Measurements from ENCODE around the gene UBAC2. TPM values are rescaled to one million over a fixed set of nuclear protein-coding genes. Genes with fewer than 3 reads are reported as not detected.

UBAC2 gene
- total RNA-seq, 2 experiments from 2014 or later, result 52.8 to 60.8 TPM

DNA sequence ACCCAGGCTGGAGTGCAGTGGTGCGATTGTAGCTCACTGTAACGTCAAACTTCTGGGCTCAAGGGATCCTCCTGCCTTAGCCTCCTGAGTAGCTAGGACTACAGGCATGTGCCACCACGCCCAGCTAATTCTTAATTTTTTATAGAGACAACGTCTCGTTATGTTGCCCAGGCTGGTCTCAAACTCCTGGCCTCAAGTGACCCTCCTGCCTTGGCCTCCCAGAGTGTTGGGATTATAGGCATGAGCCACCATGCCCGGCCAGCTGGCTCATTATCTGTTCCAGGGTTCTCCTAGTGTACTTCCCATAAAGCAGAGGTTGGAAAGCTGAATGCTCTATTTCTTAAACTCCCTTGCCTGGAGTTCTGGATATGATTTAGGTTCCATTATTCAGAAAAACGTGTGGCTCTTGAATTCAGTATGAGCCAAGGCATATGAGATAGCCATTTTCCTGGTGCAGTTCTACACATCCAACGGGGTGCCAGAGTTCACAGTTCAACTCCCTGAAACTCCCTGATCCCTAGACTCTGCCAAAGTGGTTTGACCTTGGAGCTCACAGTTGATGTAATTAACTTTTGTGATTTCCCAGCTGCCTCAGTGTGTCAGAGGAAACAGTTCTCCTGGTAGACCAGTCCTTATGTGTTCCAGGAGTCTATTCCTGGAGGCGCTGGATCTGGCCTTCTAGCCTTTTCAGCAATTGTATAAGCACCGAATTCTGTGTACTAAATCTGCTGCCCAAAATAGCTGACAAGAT lies 85.0 kb downstream of the UBAC2 start:
- no peak overlapping the region for H3K27ac Mint-ChIP-seq

DNA sequence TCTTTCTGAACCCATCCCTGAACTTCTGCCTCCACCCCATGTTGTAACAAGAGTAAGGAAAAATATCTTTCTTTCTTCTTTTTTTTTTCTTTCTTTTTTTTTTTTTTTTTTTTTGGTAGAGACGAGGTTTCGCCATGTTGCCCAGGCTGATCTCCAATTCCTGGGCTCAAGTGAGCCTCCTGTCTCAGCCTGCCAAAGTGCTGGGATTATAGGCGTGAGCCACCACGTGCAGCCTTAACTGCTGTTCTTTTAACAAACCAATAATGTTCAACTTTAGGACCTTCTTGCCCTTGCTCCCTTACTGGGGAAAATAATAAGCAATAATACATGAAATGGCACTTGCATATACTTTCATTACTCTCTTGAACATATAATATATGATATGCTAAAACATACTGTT lies 86.9 kb downstream of the UBAC2 start:
- H3K4me1 Mint-ChIP-seq, result peaks cover 76% of the 10 kb centered on the region
- peak overlapping the region; percentile 80 for H3K27ac Mint-ChIP-seq
- DNase-seq, result no peak
- H3K9me3 Mint-ChIP-seq (ENCODE audit: low read depth), result no peaks in the 10 kb centered on the region
- H3K4me3 Mint-ChIP-seq, result no peak overlapping the region
- H3K36me3 Mint-ChIP-seq, result peaks cover 31% of the 10 kb centered on the region
- CTCF ChIA-PET, result interaction anchor here (0.8 to 2.0 kb wide), 6 partner anchors 9 to 150 kb away, joined by 3 to 8 read pairs (median 4); no protein-coding TSS in a partner anchor
- H3K27me3 Mint-ChIP-seq, result no peaks in the 10 kb centered on the region
- ATAC-seq, result no peak

More for the DNA sequence above, 85.0 kb downstream of the UBAC2 start:
- Mint-ChIP-seq H3K27me3 (no peaks in the 10 kb centered on the region), H3K4me1 (peaks cover 84% of the 10 kb centered on the region), H3K9me3 (ENCODE audit: low read depth) (no peaks in the 10 kb centered on the region), H3K4me3 (no peak overlapping the region), H3K36me3 (peaks cover 29% of the 10 kb centered on the region)
- ATAC-seq (no peak), DNase-seq (no peak)
- CTCF ChIA-PET, result interaction anchor here (0.8 to 2.5 kb wide), 10 partner anchors 10 to 150 kb away, joined by 3 to 8 read pairs (median 4); partner anchors contain the start of gene GPR183

DNA sequence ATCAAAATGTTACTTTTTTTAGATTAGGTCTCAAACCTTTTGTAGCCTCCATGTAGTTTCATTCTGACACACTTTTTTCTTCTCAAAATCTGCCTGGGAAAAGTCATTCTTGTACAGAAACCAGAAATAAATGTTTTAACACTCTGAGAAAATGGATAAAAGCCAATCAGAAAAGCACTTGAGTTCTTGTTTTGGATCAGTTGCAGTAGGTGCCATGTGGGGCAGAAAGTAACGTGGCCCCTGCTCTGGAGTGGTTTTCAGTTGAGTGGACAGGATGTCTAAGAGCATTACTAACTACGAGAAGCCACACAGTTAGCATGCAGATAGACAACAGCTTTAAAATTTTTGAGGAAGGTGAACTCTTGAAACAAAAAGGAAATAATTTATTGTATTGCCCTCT lies 87.4 kb downstream of the UBAC2 start:
- Mint-ChIP-seq H3K4me3 (peak overlapping the region; percentile 38), H3K27ac (peak overlapping the region; percentile 80), H3K4me1 (peaks cover 73% of the 10 kb centered on the region), H3K27me3 (no peaks in the 10 kb centered on the region), H3K9me3 (ENCODE audit: low read depth) (no peaks in the 10 kb centered on the region), H3K36me3 (peaks cover 33% of the 10 kb centered on the region)
- DNase-seq (peak; percentile 83), ATAC-seq (peak; percentile 73)
- CTCF ChIA-PET, result interaction anchor here (0.9 to 2.0 kb wide), 8 partner anchors 9 to 149 kb away, joined by 3 to 8 read pairs (median 4); partner anchors contain the start of gene GPR183

- no peak overlapping the region for H3K4me3 Mint-ChIP-seq
- DNase-seq (no peak), ATAC-seq (no peak)
- H3K9me3 Mint-ChIP-seq (ENCODE audit: low read depth), result no peaks in the 10 kb centered on the region
- CTCF ChIA-PET, result interaction anchor here (1.1 to 2.0 kb wide), 5 partner anchors 10 to 145 kb away, joined by 3 to 8 read pairs (median 4); partner anchors contain the start of gene GPR183
- peak overlapping the region; percentile 80 for H3K27ac Mint-ChIP-seq
- H3K27me3 Mint-ChIP-seq, result no peaks in the 10 kb centered on the region
- H3K36me3 Mint-ChIP-seq, result peaks cover 44% of the 10 kb centered on the region
- H3K4me1 Mint-ChIP-seq, result peaks cover 77% of the 10 kb centered on the region
Measured at GRCh38 chr13:99289271-99289670, 88.6 kb downstream of the UBAC2 start.

GRCh38 chr13:99289674-99290337 lies 89.2 kb downstream of the UBAC2 start:
- peaks cover 46% of the 10 kb centered on the region for H3K36me3 Mint-ChIP-seq
- no peaks in the 10 kb centered on the region for H3K27me3 Mint-ChIP-seq
- H3K27ac Mint-ChIP-seq, result peak overlapping the region; percentile 80
- no peak overlapping the region for H3K4me3 Mint-ChIP-seq
- ATAC-seq (peak; percentile 75), DNase-seq (peak; percentile 82)
- H3K9me3 Mint-ChIP-seq (ENCODE audit: low read depth), result no peaks in the 10 kb centered on the region
- CTCF ChIA-PET, result interaction anchor here (1.1 kb wide), 1 partner anchor 10 kb away, joined by 3 read pairs; no protein-coding TSS in a partner anchor
- peaks cover 75% of the 10 kb centered on the region for H3K4me1 Mint-ChIP-seq

- peak overlapping the region; percentile 80 for H3K27ac Mint-ChIP-seq
- no peak overlapping the region for H3K4me3 Mint-ChIP-seq
- H3K36me3 Mint-ChIP-seq, result peaks cover 56% of the 10 kb centered on the region
- no peaks in the 10 kb centered on the region for H3K9me3 Mint-ChIP-seq (ENCODE audit: low read depth)
- peaks cover 78% of the 10 kb centered on the region for H3K4me1 Mint-ChIP-seq
- no peaks in the 10 kb centered on the region for H3K27me3 Mint-ChIP-seq
- CTCF ChIA-PET, result interaction anchor here (1.0 to 1.1 kb wide), 4 partner anchors 9 to 146 kb away, joined by 3 read pairs; no protein-coding TSS in a partner anchor
- ATAC-seq, result peak; percentile 27
- DNase-seq, result peak; percentile 63
Measured at GRCh38 chr13:99290894-99291293, 90.2 kb downstream of the UBAC2 start.

GRCh38 chr13:99293178-99293577 lies 92.5 kb downstream of the UBAC2 start:
- CTCF ChIA-PET, result interaction anchor here (0.9 to 2.5 kb wide), 5 partner anchors 11 to 117 kb away, joined by 4 to 8 read pairs (median 4); no protein-coding TSS in a partner anchor
- H3K4me3 Mint-ChIP-seq, result no peak overlapping the region
- ATAC-seq (no peak), DNase-seq (no peak)
- peaks cover 80% of the 10 kb centered on the region for H3K4me1 Mint-ChIP-seq
- H3K27ac Mint-ChIP-seq, result no peak overlapping the region
- H3K36me3 Mint-ChIP-seq, result peaks cover 63% of the 10 kb centered on the region
- no peaks in the 10 kb centered on the region for H3K9me3 Mint-ChIP-seq (ENCODE audit: low read depth)
- no peaks in the 10 kb centered on the region for H3K27me3 Mint-ChIP-seq

GRCh38 chr13:99294198-99294597 lies 93.5 kb downstream of the UBAC2 start:
- CTCF ChIA-PET, result interaction anchor here (1.0 to 2.5 kb wide), 4 partner anchors 12 to 142 kb away, joined by 3 to 8 read pairs (median 5); no protein-coding TSS in a partner anchor
- H3K36me3 Mint-ChIP-seq, result peaks cover 59% of the 10 kb centered on the region
- DNase-seq (no peak), ATAC-seq (no peak)
- no peaks in the 10 kb centered on the region for H3K9me3 Mint-ChIP-seq (ENCODE audit: low read depth)
- no peaks in the 10 kb centered on the region for H3K27me3 Mint-ChIP-seq
- H3K27ac Mint-ChIP-seq, result no peak overlapping the region
- H3K4me3 Mint-ChIP-seq, result no peak overlapping the region
- peaks cover 77% of the 10 kb centered on the region for H3K4me1 Mint-ChIP-seq

DNA sequence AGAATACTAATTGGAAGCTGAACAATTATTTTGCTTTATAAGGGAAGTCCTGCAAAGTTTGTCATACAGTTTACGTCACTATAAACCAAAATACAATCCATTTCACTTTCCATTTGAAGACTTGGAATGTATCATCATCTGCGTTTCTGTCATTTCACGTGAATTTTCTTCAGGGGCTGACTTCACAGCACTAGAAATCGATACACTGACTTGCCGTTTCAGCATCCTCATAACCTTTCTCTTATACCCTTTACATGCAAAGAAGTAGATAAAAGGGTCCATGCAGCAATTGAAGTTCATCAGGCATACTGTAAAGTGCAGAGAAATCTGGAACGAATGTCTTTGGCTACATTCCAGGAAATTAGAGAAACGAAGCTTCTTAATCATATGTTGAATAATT lies 94.3 kb downstream of the UBAC2 start:
- CTCF ChIA-PET, result interaction anchor here (1.0 to 1.8 kb wide), 3 partner anchors 11 to 141 kb away, joined by 3 to 5 read pairs (median 5); no protein-coding TSS in a partner anchor
- Mint-ChIP-seq H3K36me3 (peaks cover 54% of the 10 kb centered on the region), H3K4me3 (peak overlapping the region; percentile 21), H3K27me3 (no peaks in the 10 kb centered on the region), H3K9me3 (ENCODE audit: low read depth) (no peaks in the 10 kb centered on the region), H3K4me1 (peaks cover 75% of the 10 kb centered on the region), H3K27ac (peak overlapping the region; percentile 72)
- ATAC-seq, result no peak
- DNase-seq, result no peak

GRCh38 chr13:99295488-99296252 lies 95.0 kb downstream of the UBAC2 start:
- H3K4me1 Mint-ChIP-seq, result peaks cover 77% of the 10 kb centered on the region
- CTCF ChIA-PET, result interaction anchor here (1.0 to 1.8 kb wide), 5 partner anchors 10 to 142 kb away, joined by 3 to 9 read pairs (median 4); no protein-coding TSS in a partner anchor
- no peaks in the 10 kb centered on the region for H3K27me3 Mint-ChIP-seq
- DNase-seq, result no peak
- H3K36me3 Mint-ChIP-seq, result peaks cover 51% of the 10 kb centered on the region
- no peak for ATAC-seq
- H3K4me3 Mint-ChIP-seq, result peak overlapping the region; percentile 3
- H3K27ac Mint-ChIP-seq, result peak overlapping the region; percentile 72
- no peaks in the 10 kb centered on the region for H3K9me3 Mint-ChIP-seq (ENCODE audit: low read depth)

DNA sequence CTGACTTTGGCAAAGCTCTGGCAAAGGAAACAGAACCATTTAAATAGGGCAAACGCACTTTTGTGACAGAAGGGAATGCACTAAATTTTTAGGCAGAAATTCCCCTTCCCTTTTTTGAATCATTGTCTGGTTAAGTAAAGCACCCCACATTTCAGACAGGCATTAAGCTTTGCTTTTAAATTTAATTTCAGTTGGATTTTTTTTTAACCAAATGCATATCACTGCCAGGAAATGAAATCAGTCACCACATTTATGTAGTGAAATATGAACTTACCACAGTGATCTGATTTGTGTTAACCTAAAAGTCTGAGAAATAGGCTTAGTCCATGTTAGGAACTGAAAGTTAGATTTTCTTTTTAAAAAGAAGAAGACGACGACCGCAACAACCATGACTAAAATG lies 95.7 kb downstream of the UBAC2 start:
- H3K27ac Mint-ChIP-seq, result peak overlapping the region; percentile 92
- no peak for DNase-seq
- peaks cover 47% of the 10 kb centered on the region for H3K36me3 Mint-ChIP-seq
- peak overlapping the region; percentile 68 for H3K4me3 Mint-ChIP-seq
- ATAC-seq, result peak; percentile 68
- CTCF ChIA-PET, result interaction anchor here (0.8 to 2.5 kb wide), 10 partner anchors 9 to 141 kb away, joined by 3 to 9 read pairs (median 4); no protein-coding TSS in a partner anchor
- peaks cover 74% of the 10 kb centered on the region for H3K4me1 Mint-ChIP-seq
- H3K9me3 Mint-ChIP-seq (ENCODE audit: low read depth), result no peaks in the 10 kb centered on the region
- H3K27me3 Mint-ChIP-seq, result no peaks in the 10 kb centered on the region

GRCh38 chr13:99297331-99297730 lies 96.7 kb downstream of the UBAC2 start:
- peak; percentile 45 for ATAC-seq
- CTCF ChIA-PET, result interaction anchor here (0.9 to 2.5 kb wide), 17 partner anchors 8 to 140 kb away, joined by 3 to 9 read pairs (median 4); partner anchors contain the start of gene UBAC2
- no peak for DNase-seq
- Mint-ChIP-seq H3K9me3 (ENCODE audit: low read depth) (no peaks in the 10 kb centered on the region), H3K27me3 (no peaks in the 10 kb centered on the region), H3K36me3 (peaks cover 47% of the 10 kb centered on the region), H3K27ac (peak overlapping the region; percentile 92), H3K4me3 (peak overlapping the region; percentile 68), H3K4me1 (peaks cover 80% of the 10 kb centered on the region)

Measured in activated CD8-positive, alpha-beta memory T cell treated with anti-CD3 and anti-CD28 coated beads, Interleukin-2, amount 10 ng/mL, durations not matched to agents 7 days and 5 days (primary cell).